K562 (cell line): ENCODE measurements around the gene CAPZA1. TPM values are rescaled to one million over a fixed set of nuclear protein-coding genes. Genes with fewer than 3 reads are reported as not detected.

Experiments
- ADNP ChIP-seq: fragments of 200-800 bp; sonication (Bioruptor generic); IDR thresholded peaks from 2 replicates; pipeline ENCODE4 v1.6.1; 2016; ENCODE audit warnings: missing genetic modification characterization, missing compliant biosample characterization
- BCOR ChIP-seq: fragments of 450-650 bp; IDR thresholded peaks from 2 replicates; pipeline ENCODE4 v1.6.1; 2016
- BRD9 ChIP-seq: fragments of 450-650 bp; IDR thresholded peaks from 2 replicates; pipeline ENCODE4 v1.6.1; 2018; ENCODE audit warnings: low read depth; ENCODE audit not compliant: partially characterized antibody
- DLX4 ChIP-seq: fragments of 250-450 bp; sonication (Bioruptor Pico); IDR thresholded peaks from 2 replicates; pipeline ENCODE4 v1.6.1; 2021; ENCODE audit warnings: mild to moderate bottlenecking
- MITF ChIP-seq: IDR thresholded peaks from 2 replicates; pipeline ENCODE4 v1.6.1; 2014; ENCODE audit warnings: antibody characterized with exemption
- RBFOX2 ChIP-seq: fragments of 200-400 bp; formaldehyde crosslinking; IDR thresholded peaks from 2 replicates; pipeline ENCODE4 v1.6.1; 2017; ENCODE audit warnings: low read depth, mild to moderate bottlenecking, low read length, moderate library complexity
- RBM25 ChIP-seq: fragments of 200-400 bp; formaldehyde crosslinking; IDR thresholded peaks from 2 replicates; pipeline ENCODE4 v1.6.1; 2018; ENCODE audit warnings: low read length, low read depth, moderate library complexity; ENCODE audit not compliant: severe bottlenecking
- RREB1 ChIP-seq: fragments of 250-450 bp; sonication (Bioruptor Pico); IDR thresholded peaks from 2 replicates; pipeline ENCODE4 v1.4.0; 2020
- SOX6 ChIP-seq: fragments of 450-650 bp; IDR thresholded peaks from 2 replicates; pipeline ENCODE4 v1.6.1; 2014; ENCODE audit warnings: mild to moderate bottlenecking
- U2AF2 ChIP-seq: fragments of 200-400 bp; formaldehyde crosslinking; optimal IDR thresholded peaks from 2 replicates; pipeline ENCODE3; 2017; ENCODE audit warnings: low read depth, mild to moderate bottlenecking, low read length
- ZFP1 ChIP-seq: fragments of 450-650 bp; formaldehyde crosslinking; IDR thresholded peaks from 2 replicates; pipeline ENCODE4 v1.4.0; 2020; ENCODE audit warnings: mild to moderate bottlenecking, mixed read lengths
- ZNF76 ChIP-seq: fragments of 250-450 bp; sonication (Bioruptor Pico); IDR thresholded peaks from 2 replicates; pipeline ENCODE4 v1.4.0; 2020; ENCODE audit warnings: mild to moderate bottlenecking, moderate library complexity, borderline replicate concordance
- polyA plus RNA-seq, 8 experiments: library from polyadenylated mRNA; depleted of rRNA in 4 of 8; stranded (reverse) in 5 of 8; unstranded in 3 of 8; fragments of >200 nt; fragmentation: Nextera tagmentation in 2 of 8; fragmentation: Illumina TruSeq in 1 of 8; extraction: Ambion mirVana in 2 of 8; extraction: Trizol in 1 of 8; gene quantifications; 2 replicates each; pipeline versions ENCODE4 v1.2.1 to v1.2.3, GENCODE V29; 2011 to 2014; ENCODE audit warnings: inconsistent platforms in 1 of 8, missing spikeins in 1 of 8
- total RNA-seq, 7 experiments: library from RNA; depleted of rRNA in 6 of 7; stranded (reverse); fragments of >200 nt in 6 of 7; fragmentation: Illumina TruSeq in 2 of 7; extraction: Trizol in 2 of 7; gene quantifications; 2 replicates each; pipeline versions ENCODE4 v1.2.1 to v1.2.3, GENCODE V29; 2011 to 2021; ENCODE audit warnings: low replicate concordance in 1 of 7
- TF ChIP-seq, protein P1 (sequence below): sonication (generic); formaldehyde crosslinking; IDR thresholded peaks from 2 replicates; pipeline ENCODE4 v1.8.0; 2023; ENCODE audit warnings: mild to moderate bottlenecking, missing genetic modification reagents

Gene CAPZA1
- total and polyA plus RNA-seq, 9 of the 15 experiments (the other 6 are each of a cell fraction or from before 2014, with no cell fraction given): 237 to 1,020 (median 306) TPM

- TF ChIP-seq ZFP1: no peak
- no peak for TF ChIP-seq SOX6
- peak; percentile 79 for TF ChIP-seq BCOR
- no peak for TF ChIP-seq ZNF76
- TF ChIP-seq RBFOX2: peak; percentile 6; the same call in 1 of the 2 replicates
- TF ChIP-seq, protein P1, sequence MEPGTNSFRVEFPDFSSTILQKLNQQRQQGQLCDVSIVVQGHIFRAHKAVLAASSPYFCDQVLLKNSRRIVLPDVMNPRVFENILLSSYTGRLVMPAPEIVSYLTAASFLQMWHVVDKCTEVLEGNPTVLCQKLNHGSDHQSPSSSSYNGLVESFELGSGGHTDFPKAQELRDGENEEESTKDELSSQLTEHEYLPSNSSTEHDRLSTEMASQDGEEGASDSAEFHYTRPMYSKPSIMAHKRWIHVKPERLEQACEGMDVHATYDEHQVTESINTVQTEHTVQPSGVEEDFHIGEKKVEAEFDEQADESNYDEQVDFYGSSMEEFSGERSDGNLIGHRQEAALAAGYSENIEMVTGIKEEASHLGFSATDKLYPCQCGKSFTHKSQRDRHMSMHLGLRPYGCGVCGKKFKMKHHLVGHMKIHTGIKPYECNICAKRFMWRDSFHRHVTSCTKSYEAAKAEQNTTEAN: no peak
- TF ChIP-seq DLX4 (CRISPR knock-in tag): no peak
- no peak for TF ChIP-seq U2AF2
- no peak for TF ChIP-seq MITF
- TF ChIP-seq RREB1 (CRISPR knock-in tag): no peak
- peak; percentile 96 for TF ChIP-seq RBM25
- TF ChIP-seq ADNP (tag): peak; percentile 90
- no peak for TF ChIP-seq BRD9
Observed at GRCh38 chr1:112626887-112627286, 7.3 kb downstream of the CAPZA1 start (continued).
